Left lung (tissue), 10 donors: Measurements from ENCODE around the gene PTDSS2. TPM values are rescaled to one million over a fixed set of nuclear protein-coding genes. Genes with fewer than 3 reads are reported as not detected.

ENCODE experiments used
- ATAC-seq: fragments of 200-7000 bp; cut with Tn5 transposase; one replicate; pipeline ENCODE4 v1.9.1; 2020; ENCODE audit warnings: moderate library complexity
- DNase-seq, 4 donors: peaks; one replicate each; pipeline ENCODE4 v3.0.0-alpha.2; 2013 to 2020
- H3K27ac ChIP-seq, 2 donors: fragments of 200-600 bp; sonication (generic) in 1 of 2; one replicate each; pipeline versions ENCODE4 v1.5.0 to v1.8.0; 2020 to 2021
- H3K27me3 ChIP-seq, 2 donors: fragments of 200-600 bp; sonication (generic) in 1 of 2; one replicate each; pipeline versions ENCODE4 v1.5.0 to v1.8.0; 2020 to 2021
- H3K36me3 ChIP-seq, 2 donors: fragments of 200-600 bp; sonication (generic) in 1 of 2; one replicate each; pipeline versions ENCODE4 v1.5.0 to v1.8.0; 2020 to 2021
- H3K4me1 ChIP-seq, 2 donors: fragments of 200-600 bp; one replicate each; pipeline ENCODE4 v1.8.0; 2021
- H3K4me3 ChIP-seq, 2 donors: fragments of 200-600 bp; sonication (generic) in 1 of 2; one replicate each; pipeline versions ENCODE4 v1.5.0 to v1.8.0; 2020 to 2021; ENCODE audit warnings: mild to moderate bottlenecking in 1 of 2
- H3K9me3 ChIP-seq, 2 donors: fragments of 200-600 bp; sonication (generic) in 1 of 2; one replicate each; pipeline versions ENCODE4 v1.5.0 to v1.8.0; 2020 to 2021
- intact Hi-C, 2 donors: fragments of 100-400 bp; cut with DNase I; formaldehyde crosslinking; loops; one replicate each; pipeline versions ENCODE4 v1.11.2 to v1.14.2; 2022
- polyA plus RNA-seq, 6 donors: library from polyadenylated mRNA; unstranded; fragments of 120-200 nt; gene quantifications; one replicate each; pipeline ENCODE4 v1.2.1, GENCODE V29; 2013; ENCODE audit not compliant: insufficient read length in 6 of 6
- total RNA-seq, 2 donors: library from RNA; stranded (reverse); fragmentation: NEBNext Ultra II Directional; extraction: Animal tissue kit (Norgen Biotek cat#: 25700); gene quantifications; one replicate each; pipeline ENCODE4 v1.2.1, GENCODE V29; 2021
- TF ChIP-seq, protein P1 (sequence below), 2 donors: fragments of 200-600 bp; sonication (generic) in 1 of 2; IDR thresholded peaks; one replicate each; pipeline versions ENCODE4 v1.5.0 to v1.8.0; 2021; ENCODE audit warnings: antibody characterized with exemption in 2 of 2
- donor health status: DM: no; HTN: yes; CAD: no.
- donor health status: DM: no; HTN: no; CAD: no.

PTDSS2 gene
- total and polyA plus RNA-seq, 8 donors = 21.5 to 30.3 (median 25.7) TPM

DNA sequence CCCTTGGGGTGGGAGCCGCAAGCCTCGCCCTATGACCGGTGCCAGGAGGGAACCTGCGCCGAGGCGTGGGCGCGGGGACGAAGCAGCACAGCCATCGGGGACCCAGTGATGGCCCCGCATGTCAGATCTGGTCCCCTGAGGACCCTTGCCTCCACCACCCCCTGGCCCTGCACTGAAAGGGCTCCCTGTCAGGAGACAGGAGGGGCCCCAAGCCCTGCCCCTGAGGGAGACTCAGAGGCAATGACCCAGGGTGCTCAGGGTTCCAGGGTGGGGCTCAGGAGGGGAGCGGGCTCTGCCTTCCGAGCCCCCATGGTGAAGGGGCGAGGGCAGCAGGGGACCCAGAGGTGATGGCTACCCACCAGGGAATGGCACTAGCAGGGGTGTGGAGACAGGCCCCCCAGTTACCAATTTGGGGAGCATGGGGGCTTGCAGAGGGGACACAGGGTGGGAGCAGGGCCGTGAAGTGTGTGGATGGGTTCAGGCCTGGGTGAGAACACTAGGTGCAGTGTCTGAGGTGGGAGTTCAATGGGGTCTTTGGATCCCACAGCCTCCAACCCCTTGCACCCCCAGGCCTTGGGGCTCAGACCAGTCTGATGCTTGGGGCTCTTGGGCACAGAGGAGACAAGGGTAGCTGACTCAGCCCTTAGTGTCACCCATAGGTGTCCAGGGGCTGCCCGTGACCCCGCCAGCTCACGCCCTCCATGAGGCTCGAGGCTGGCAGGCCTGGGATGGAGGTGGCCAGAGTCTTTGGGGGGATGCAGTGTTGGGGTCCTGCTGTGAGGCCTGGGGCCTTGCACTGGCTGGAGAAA lies 87.7 kb downstream of the PTDSS2 start:
- peaks cover 0 to 9% of the 10 kb centered on the region in 2 donors for H3K36me3 ChIP-seq
- no peaks in the 10 kb centered on the region for H3K9me3 ChIP-seq
- ATAC-seq (no peak), DNase-seq (peak in 1 of 4 donors; percentile 30)
- H3K4me1 ChIP-seq = peaks cover 14 to 46% of the 10 kb centered on the region in 2 donors
- peaks cover 0 to 29% of the 10 kb centered on the region in 2 donors for H3K27me3 ChIP-seq
- H3K4me3 ChIP-seq = peak overlapping the region; percentile 12 to 88
- TF ChIP-seq, protein P1, sequence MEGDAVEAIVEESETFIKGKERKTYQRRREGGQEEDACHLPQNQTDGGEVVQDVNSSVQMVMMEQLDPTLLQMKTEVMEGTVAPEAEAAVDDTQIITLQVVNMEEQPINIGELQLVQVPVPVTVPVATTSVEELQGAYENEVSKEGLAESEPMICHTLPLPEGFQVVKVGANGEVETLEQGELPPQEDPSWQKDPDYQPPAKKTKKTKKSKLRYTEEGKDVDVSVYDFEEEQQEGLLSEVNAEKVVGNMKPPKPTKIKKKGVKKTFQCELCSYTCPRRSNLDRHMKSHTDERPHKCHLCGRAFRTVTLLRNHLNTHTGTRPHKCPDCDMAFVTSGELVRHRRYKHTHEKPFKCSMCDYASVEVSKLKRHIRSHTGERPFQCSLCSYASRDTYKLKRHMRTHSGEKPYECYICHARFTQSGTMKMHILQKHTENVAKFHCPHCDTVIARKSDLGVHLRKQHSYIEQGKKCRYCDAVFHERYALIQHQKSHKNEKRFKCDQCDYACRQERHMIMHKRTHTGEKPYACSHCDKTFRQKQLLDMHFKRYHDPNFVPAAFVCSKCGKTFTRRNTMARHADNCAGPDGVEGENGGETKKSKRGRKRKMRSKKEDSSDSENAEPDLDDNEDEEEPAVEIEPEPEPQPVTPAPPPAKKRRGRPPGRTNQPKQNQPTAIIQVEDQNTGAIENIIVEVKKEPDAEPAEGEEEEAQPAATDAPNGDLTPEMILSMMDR (IDR thresholded peaks at IDR 0.05) = no peak
- intact Hi-C loops = no loop called here
- H3K27ac ChIP-seq = peak overlapping the region in 1 of 2 donors; percentile 86

DNA sequence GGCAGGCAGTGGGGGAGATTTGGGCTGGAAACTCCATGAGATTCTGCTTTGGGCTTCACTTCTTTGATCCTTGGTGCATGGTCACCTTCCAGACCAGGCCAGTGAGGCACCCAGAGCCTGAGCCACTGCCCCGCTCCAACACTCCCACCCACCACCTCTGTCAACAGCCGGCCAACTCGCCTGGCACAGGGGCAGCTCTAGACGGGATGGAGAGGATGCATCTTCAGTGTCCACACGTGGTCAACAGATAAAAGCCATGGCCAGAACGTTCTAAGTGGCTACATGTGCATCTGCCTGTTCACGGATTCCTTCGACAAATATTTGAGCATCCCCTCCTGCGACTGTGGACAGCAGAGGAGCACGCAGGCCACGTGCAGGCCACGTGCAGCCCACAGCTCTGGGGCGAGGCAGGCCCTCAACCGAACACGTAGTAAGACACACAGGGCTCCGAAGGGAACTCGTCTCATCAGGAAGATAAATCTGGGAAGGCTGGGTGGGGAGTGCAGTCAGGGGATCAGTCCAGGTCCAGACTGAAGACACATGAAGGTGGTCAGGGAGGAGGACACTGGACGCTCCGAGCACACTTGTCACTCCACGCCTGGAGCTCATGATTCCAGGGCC lies 88.5 kb downstream of the PTDSS2 start:
- H3K4me1 ChIP-seq = peaks cover 14 to 41% of the 10 kb centered on the region in 2 donors
- DNase-seq = no peak

DNA sequence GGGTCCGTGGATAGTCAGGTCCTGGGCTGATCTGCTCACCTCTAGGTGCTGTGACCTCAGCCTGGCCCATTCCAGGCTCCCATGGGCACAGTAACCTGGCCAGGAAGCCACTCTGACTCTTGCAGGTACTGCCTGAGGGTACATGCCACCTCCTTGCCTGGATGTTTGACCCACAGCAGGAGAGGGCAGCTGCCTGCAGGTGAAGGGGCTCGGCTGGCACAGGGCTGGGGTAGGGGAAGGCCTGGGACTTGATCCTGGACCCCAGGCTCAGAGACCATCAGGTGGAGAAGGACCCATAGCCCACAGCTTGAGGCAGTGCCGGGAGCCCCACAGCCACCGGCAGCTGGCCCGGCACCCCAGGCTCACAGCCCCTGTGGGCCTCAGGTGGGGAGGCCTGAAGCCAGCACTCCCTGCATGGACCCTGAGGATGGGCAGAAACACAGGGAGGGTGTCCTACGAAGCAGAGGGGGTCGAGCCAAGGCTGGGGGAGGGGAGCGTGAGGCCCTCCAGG lies 89.9 kb downstream of the PTDSS2 start:
- no peak for ATAC-seq
- no peak for DNase-seq
- H3K4me3 ChIP-seq = no peak overlapping the region
- H3K27me3 ChIP-seq = peaks cover 0 to 29% of the 10 kb centered on the region in 2 donors
- H3K27ac ChIP-seq = no peak overlapping the region
- H3K4me1 ChIP-seq = peaks cover 14 to 27% of the 10 kb centered on the region in 2 donors
- intact Hi-C loops = no loop called here
- TF ChIP-seq, protein P1 (IDR thresholded peaks at IDR 0.05) = no peak
- H3K9me3 ChIP-seq = no peaks in the 10 kb centered on the region
- H3K36me3 ChIP-seq = no peaks in the 10 kb centered on the region

More for the DNA sequence above, 88.5 kb downstream of the PTDSS2 start:
- H3K4me3 ChIP-seq = no peak overlapping the region
- peaks cover 0 to 29% of the 10 kb centered on the region in 2 donors for H3K27me3 ChIP-seq
- no peak overlapping the region for H3K27ac ChIP-seq
- peaks cover 0 to 2% of the 10 kb centered on the region in 2 donors for H3K36me3 ChIP-seq
- ATAC-seq = no peak
- H3K9me3 ChIP-seq = no peaks in the 10 kb centered on the region
- TF ChIP-seq, protein P1 (IDR thresholded peaks at IDR 0.05) = no peak
- intact Hi-C loops = no loop called here

Other genes starting within 250 kb of the PTDSS2 start
- 10 to 100 TPM; 46.0 to 53.6 TPM for gene BET1L, start 242.9 kb upstream of the PTDSS2 start, total RNA-seq
- gene BET1L, start 242.9 kb upstream of the PTDSS2 start, polyA plus RNA-seq = 10 to 100 TPM; 36.1 to 50.7 (median 40.5) TPM
- 100 to 1,000 TPM; 100 to 117 TPM for gene RIC8A, start 242.6 kb upstream of the PTDSS2 start, total RNA-seq
- 10 to 100 TPM; 74.4 to 85.1 (median 76.6) TPM for gene RIC8A, start 242.6 kb upstream of the PTDSS2 start, polyA plus RNA-seq
- gene SIRT3, start 213.9 kb upstream of the PTDSS2 start, total RNA-seq = 10 to 100 TPM; 13.5 to 15.1 TPM
- gene SIRT3, start 213.9 kb upstream of the PTDSS2 start, polyA plus RNA-seq = 10 to 100 TPM; 28.6 to 36.6 (median 29.8) TPM
- 100 to 1,000 TPM in 1 of 2 donors, 10 to 100 TPM in 1; 78.0 to 131 TPM for gene PSMD13, start 213.3 kb upstream of the PTDSS2 start, total RNA-seq
- 100 to 1,000 TPM; 132 to 157 (median 151) TPM for gene PSMD13, start 213.3 kb upstream of the PTDSS2 start, polyA plus RNA-seq
- 1 to 10 TPM in 1 of 2 donors, under 1 TPM in 1; 0.26 to 1.5 TPM for gene NLRP6, start 171.9 kb upstream of the PTDSS2 start, total RNA-seq
- gene NLRP6, start 171.9 kb upstream of the PTDSS2 start, polyA plus RNA-seq = under 1 TPM in 2 of 6 donors, not detected in 4; 0.06 to 0.08 TPM
- 10 to 100 TPM; 47.7 to 75.3 TPM for gene PGGHG, start 161.2 kb upstream of the PTDSS2 start, total RNA-seq
- gene PGGHG, start 161.2 kb upstream of the PTDSS2 start, polyA plus RNA-seq = 10 to 100 TPM; 14.2 to 22.9 (median 19.5) TPM
- gene IFITM5, start 150.8 kb upstream of the PTDSS2 start, total RNA-seq = not detected
- under 1 TPM in 4 of 6 donors, not detected in 2; 0.18 to 0.91 (median 0.57) TPM for gene IFITM5, start 150.8 kb upstream of the PTDSS2 start, polyA plus RNA-seq
- 100 to 1,000 TPM; 398 to 886 TPM for gene IFITM2, start 142.5 kb upstream of the PTDSS2 start, total RNA-seq
- 100 to 1,000 TPM; 106 to 184 (median 152) TPM for gene IFITM2, start 142.5 kb upstream of the PTDSS2 start, polyA plus RNA-seq
- 100 to 1,000 TPM in 1 of 2 donors, 10 to 100 TPM in 1; 98.7 to 149 TPM for gene IFITM1, start 136.2 kb upstream of the PTDSS2 start, total RNA-seq
- 10 to 100 TPM in 5 of 6 donors, 1 to 10 TPM in 1; 6.3 to 20.1 (median 13.7) TPM for gene IFITM1, start 136.2 kb upstream of the PTDSS2 start, polyA plus RNA-seq
- 1,000 to 10,000 TPM in 1 of 2 donors, 100 to 1,000 TPM in 1; 724 to 1,115 TPM for gene IFITM3, start 129.4 kb upstream of the PTDSS2 start, total RNA-seq
- 100 to 1,000 TPM; 269 to 498 (median 350) TPM for gene IFITM3, start 129.4 kb upstream of the PTDSS2 start, polyA plus RNA-seq
- 1 to 10 TPM; 1.4 to 2.3 TPM for gene B4GALNT4, start 80.8 kb upstream of the PTDSS2 start, total RNA-seq
- 10 to 100 TPM; 47.9 to 78.7 (median 59.0) TPM for gene B4GALNT4, start 80.8 kb upstream of the PTDSS2 start, polyA plus RNA-seq
- 10 to 100 TPM; 43.3 to 48.6 TPM for gene PKP3, start 56.1 kb upstream of the PTDSS2 start, total RNA-seq
- 10 to 100 TPM; 11.0 to 15.5 (median 12.6) TPM for gene PKP3, start 56.1 kb upstream of the PTDSS2 start, polyA plus RNA-seq
- gene SIGIRR, start 35.3 kb upstream of the PTDSS2 start, total RNA-seq = 10 to 100 TPM; 59.0 to 74.8 TPM
- 10 to 100 TPM; 24.2 to 43.7 (median 30.3) TPM for gene SIGIRR, start 35.3 kb upstream of the PTDSS2 start, polyA plus RNA-seq
- gene ANO9, start 8.3 kb upstream of the PTDSS2 start, total RNA-seq = 10 to 100 TPM; 20.2 to 28.0 TPM
- gene ANO9, start 8.3 kb upstream of the PTDSS2 start, polyA plus RNA-seq = 1 to 10 TPM; 4.0 to 9.5 (median 7.3) TPM
- gene RNH1, start 57.0 kb downstream of the PTDSS2 start, total RNA-seq = 100 to 1,000 TPM; 185 to 243 TPM
- 100 to 1,000 TPM in 1 of 6 donors, 10 to 100 TPM in 5; 69.3 to 112 (median 88.3) TPM for gene RNH1, start 57.0 kb downstream of the PTDSS2 start, polyA plus RNA-seq
- gene HRAS, start 85.3 kb downstream of the PTDSS2 start, total RNA-seq = 10 to 100 TPM; 43.2 to 52.4 TPM
- 10 to 100 TPM; 32.4 to 40.6 (median 37.1) TPM for gene HRAS, start 85.3 kb downstream of the PTDSS2 start, polyA plus RNA-seq
- 1 to 10 TPM; 1.8 to 3.1 TPM for gene LRRC56, start 87.2 kb downstream of the PTDSS2 start, total RNA-seq
- gene LRRC56, start 87.2 kb downstream of the PTDSS2 start, polyA plus RNA-seq = 1 to 10 TPM; 2.1 to 4.7 (median 2.9) TPM
- gene LMNTD2, start 110.5 kb downstream of the PTDSS2 start, total RNA-seq = 1 to 10 TPM; 4.1 to 4.5 TPM
- 1 to 10 TPM; 1.6 to 5.2 (median 2.5) TPM for gene LMNTD2, start 110.5 kb downstream of the PTDSS2 start, polyA plus RNA-seq
- gene RASSF7, start 110.7 kb downstream of the PTDSS2 start, total RNA-seq = 10 to 100 TPM; 42.1 to 57.2 TPM
- 10 to 100 TPM; 17.6 to 31.1 (median 26.3) TPM for gene RASSF7, start 110.7 kb downstream of the PTDSS2 start, polyA plus RNA-seq
- gene PHRF1, start 126.2 kb downstream of the PTDSS2 start, total RNA-seq = 10 to 100 TPM; 23.9 to 32.7 TPM
- 10 to 100 TPM; 18.6 to 29.5 (median 23.5) TPM for gene PHRF1, start 126.2 kb downstream of the PTDSS2 start, polyA plus RNA-seq
- gene IRF7, start 165.7 kb downstream of the PTDSS2 start, total RNA-seq = 10 to 100 TPM; 38.8 to 50.4 TPM
- 10 to 100 TPM in 5 of 6 donors, 1 to 10 TPM in 1; 9.8 to 14.7 (median 12.8) TPM for gene IRF7, start 165.7 kb downstream of the PTDSS2 start, polyA plus RNA-seq
- gene CDHR5, start 174.7 kb downstream of the PTDSS2 start, total RNA-seq = not detected
- under 1 TPM; 0.46 to 0.77 (median 0.69) TPM for gene CDHR5, start 174.7 kb downstream of the PTDSS2 start, polyA plus RNA-seq
- gene SCT, start 176.9 kb downstream of the PTDSS2 start, total RNA-seq = not detected
- 1 to 10 TPM; 1.6 to 3.0 (median 2.5) TPM for gene SCT, start 176.9 kb downstream of the PTDSS2 start, polyA plus RNA-seq
- gene DRD4, start 187.0 kb downstream of the PTDSS2 start, total RNA-seq = under 1 TPM; 0.29 to 0.52 TPM
- gene DRD4, start 187.0 kb downstream of the PTDSS2 start, polyA plus RNA-seq = 1 to 10 TPM in 2 of 6 donors, under 1 TPM in 4; 0.51 to 1.0 (median 0.82) TPM
- gene DEAF1, start 244.9 kb downstream of the PTDSS2 start, total RNA-seq = 10 to 100 TPM; 28.3 to 28.6 TPM
- 10 to 100 TPM; 35.6 to 52.9 (median 41.0) TPM for gene DEAF1, start 244.9 kb downstream of the PTDSS2 start, polyA plus RNA-seq
- 10 to 100 TPM; 23.6 to 25.2 TPM for gene TMEM80, start 245.5 kb downstream of the PTDSS2 start, total RNA-seq
- 10 to 100 TPM; 26.9 to 34.5 (median 31.9) TPM for gene TMEM80, start 245.5 kb downstream of the PTDSS2 start, polyA plus RNA-seq